Loucy (cell line): ENCODE results near the gene DIRAS1.
A peak's percentile ranks its signal among the peaks of the same experiment; 100 is the strongest.

Experiments used
- H2AFZ ChIP-seq: fragments of 200-600 bp; sonication (generic); 2 replicates; pipeline ENCODE4 v1.6.0; 2016; ENCODE audit warnings: antibody characterized with exemption, mild to moderate bottlenecking, low read length, moderate library complexity
- H3F3A ChIP-seq: fragments of 200-600 bp; 2 replicates; pipeline ENCODE4 v1.6.0; 2016; ENCODE audit warnings: antibody characterized with exemption, low read depth, mild to moderate bottlenecking
- H3K27me3 ChIP-seq: fragments of 200-600 bp; sonication (generic); 2 replicates; pipeline ENCODE4 v1.6.1; 2014; ENCODE audit warnings: low read length, mild to moderate bottlenecking; ENCODE audit not compliant: insufficient read depth, poor library complexity, severe bottlenecking
- H3K36me3 ChIP-seq: fragments of 200-600 bp; sonication (generic); 2 replicates; pipeline ENCODE4 v1.6.1; 2016; ENCODE audit warnings: low read length; ENCODE audit not compliant: insufficient read depth
- H3K4me1 ChIP-seq: fragments of 200-600 bp; sonication (generic); 2 replicates; pipeline ENCODE4 v1.5.1; 2014; ENCODE audit warnings: low read length, mild to moderate bottlenecking; ENCODE audit not compliant: insufficient read depth, poor library complexity, severe bottlenecking
- H3K4me2 ChIP-seq: fragments of 200-600 bp; sonication (generic); 2 replicates; pipeline ENCODE4 v1.6.0; 2014; ENCODE audit warnings: antibody characterized with exemption, low read length, low read depth, mild to moderate bottlenecking; ENCODE audit not compliant: poor library complexity, severe bottlenecking
- H3K4me3 ChIP-seq: fragments of 200-600 bp; sonication (generic); 2 replicates; pipeline ENCODE4 v1.5.1; 2014; ENCODE audit warnings: low read length, mild to moderate bottlenecking, mixed read lengths; ENCODE audit not compliant: poor library complexity, severe bottlenecking
- H3K79me2 ChIP-seq: fragments of 200-600 bp; sonication (generic); 2 replicates; pipeline ENCODE4 v1.6.1; 2014; ENCODE audit warnings: low read length; ENCODE audit not compliant: insufficient read depth
- H3K9ac ChIP-seq: fragments of 200-600 bp; sonication (generic); 2 replicates; pipeline ENCODE4 v1.6.0; 2014; ENCODE audit warnings: mild to moderate bottlenecking, low read depth, low read length, moderate library complexity; ENCODE audit not compliant: poor library complexity, severe bottlenecking
- H3K9me2 ChIP-seq: fragments of 200-600 bp; sonication (generic); replicated peaks from 2 replicates; pipeline ENCODE4 v1.6.1; 2016; ENCODE audit warnings: low read depth, low read length, mixed read lengths
- H3K9me3 ChIP-seq: fragments of 200-600 bp; sonication (generic); 2 replicates; pipeline ENCODE4 v1.6.1; 2014; ENCODE audit warnings: mild to moderate bottlenecking, antibody characterized with exemption, low read length, low read depth; ENCODE audit not compliant: insufficient read depth
- H4K20me1 ChIP-seq: fragments of 200-600 bp; sonication (generic); 2 replicates; pipeline ENCODE4 v1.6.0; 2014; ENCODE audit warnings: antibody characterized with exemption, low read length, mild to moderate bottlenecking; ENCODE audit not compliant: insufficient read depth, poor library complexity, severe bottlenecking
- EZH2phosphoT487 ChIP-seq: fragments of 200-600 bp; IDR thresholded peaks from 2 replicates; pipeline ENCODE4 v1.6.1; 2018; ENCODE audit warnings: antibody characterized with exemption, mild to moderate bottlenecking, moderate library complexity, borderline replicate concordance
- TF ChIP-seq, protein P1 (sequence below): fragments of 200-600 bp; sonication (generic); conservative IDR thresholded peaks from 2 replicates; pipeline ENCODE4 v1.5.1; 2014; ENCODE audit warnings: mild to moderate bottlenecking, antibody characterized with exemption, low read length

DIRAS1 gene

DNA sequence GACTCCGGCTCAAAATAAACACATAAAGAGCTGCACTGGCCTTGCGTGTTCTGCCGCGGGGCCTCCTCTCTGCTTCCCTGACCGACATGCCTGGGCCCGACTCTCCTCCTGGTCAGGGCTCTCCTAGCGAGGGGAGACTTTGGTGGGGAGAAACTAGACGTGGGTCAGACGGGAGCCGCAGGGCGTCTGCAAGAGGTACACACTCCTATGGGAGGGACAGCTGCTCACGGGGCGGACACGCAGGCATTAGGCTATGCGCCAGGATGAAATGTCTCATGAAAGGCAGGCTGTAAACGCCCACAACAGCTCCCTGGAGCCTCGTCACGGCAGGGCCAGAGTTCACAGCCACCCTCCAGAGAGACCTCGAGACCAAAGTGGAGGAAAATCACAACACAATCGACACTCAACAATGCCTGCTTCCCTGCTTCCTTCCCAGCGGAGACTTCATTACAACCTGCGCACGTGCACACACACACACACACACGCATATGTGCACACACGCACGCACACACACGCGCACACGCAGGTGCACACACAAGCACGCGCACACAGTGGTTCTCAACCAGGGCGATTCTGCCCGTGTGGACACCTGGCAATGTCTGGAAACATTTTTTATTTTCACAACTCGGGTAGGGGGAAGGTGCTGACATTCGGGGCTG, 12.9 kb upstream of the DIRAS1 start:
- Histone ChIP-seq H3K36me3 (peaks cover 59% of the 10 kb centered on the region; the same call in 1 of the 2 replicates), H4K20me1 (peaks cover 57% of the 10 kb centered on the region), H3K9ac (no peak overlapping the region), H3K79me2 (peaks cover 55% of the 10 kb centered on the region), H3K9me3 (peaks cover 5% of the 10 kb centered on the region; the same call in 1 of the 2 replicates), H2AFZ (no peak overlapping the region), H3K27me3 (no peaks in the 10 kb centered on the region), H3K9me2 (no peaks in the 10 kb centered on the region), H3K4me2 (peak overlapping the region; percentile 8), H3F3A (peaks cover 1% of the 10 kb centered on the region), H3K4me3 (no peak overlapping the region), H3K4me1 (peaks cover 17% of the 10 kb centered on the region)
- TF ChIP-seq EZH2phosphoT487, result no peak
- TF ChIP-seq, protein P1, sequence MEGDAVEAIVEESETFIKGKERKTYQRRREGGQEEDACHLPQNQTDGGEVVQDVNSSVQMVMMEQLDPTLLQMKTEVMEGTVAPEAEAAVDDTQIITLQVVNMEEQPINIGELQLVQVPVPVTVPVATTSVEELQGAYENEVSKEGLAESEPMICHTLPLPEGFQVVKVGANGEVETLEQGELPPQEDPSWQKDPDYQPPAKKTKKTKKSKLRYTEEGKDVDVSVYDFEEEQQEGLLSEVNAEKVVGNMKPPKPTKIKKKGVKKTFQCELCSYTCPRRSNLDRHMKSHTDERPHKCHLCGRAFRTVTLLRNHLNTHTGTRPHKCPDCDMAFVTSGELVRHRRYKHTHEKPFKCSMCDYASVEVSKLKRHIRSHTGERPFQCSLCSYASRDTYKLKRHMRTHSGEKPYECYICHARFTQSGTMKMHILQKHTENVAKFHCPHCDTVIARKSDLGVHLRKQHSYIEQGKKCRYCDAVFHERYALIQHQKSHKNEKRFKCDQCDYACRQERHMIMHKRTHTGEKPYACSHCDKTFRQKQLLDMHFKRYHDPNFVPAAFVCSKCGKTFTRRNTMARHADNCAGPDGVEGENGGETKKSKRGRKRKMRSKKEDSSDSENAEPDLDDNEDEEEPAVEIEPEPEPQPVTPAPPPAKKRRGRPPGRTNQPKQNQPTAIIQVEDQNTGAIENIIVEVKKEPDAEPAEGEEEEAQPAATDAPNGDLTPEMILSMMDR, result no peak

DNA sequence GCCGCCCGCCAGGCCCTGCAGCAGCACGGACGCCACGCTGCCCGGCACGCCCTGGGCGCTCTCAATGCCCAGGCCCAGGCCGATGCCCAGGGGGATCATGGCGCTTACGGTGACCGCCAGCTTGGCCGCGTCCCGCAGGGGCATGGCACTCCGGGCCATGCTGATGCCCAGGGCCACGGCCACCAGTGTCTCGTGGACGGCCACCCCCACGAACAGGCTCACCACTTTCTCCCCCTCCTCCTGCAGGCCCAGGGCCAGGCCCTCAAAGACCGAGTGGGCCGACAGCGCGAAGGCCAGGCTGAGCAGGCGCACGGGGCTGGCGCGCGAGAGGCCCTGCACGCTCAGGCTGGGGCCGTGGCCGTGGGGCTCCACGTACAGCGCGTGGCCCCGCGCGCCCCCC, 11.7 kb upstream of the DIRAS1 start:
- H3K27me3 ChIP-seq, result no peaks in the 10 kb centered on the region
- H2AFZ ChIP-seq, result no peak overlapping the region
- peaks cover 50% of the 10 kb centered on the region for H4K20me1 ChIP-seq
- H3K4me3 ChIP-seq, result no peak overlapping the region
- H3K79me2 ChIP-seq, result peaks cover 49% of the 10 kb centered on the region
- TF ChIP-seq EZH2phosphoT487, result no peak
- TF ChIP-seq, protein P1, result no peak
- peaks cover 5% of the 10 kb centered on the region; the same call in 1 of the 2 replicates for H3K9me3 ChIP-seq
- no peaks in the 10 kb centered on the region for H3F3A ChIP-seq
- no peaks in the 10 kb centered on the region for H3K9me2 ChIP-seq
- no peak overlapping the region for H3K4me2 ChIP-seq
- H3K36me3 ChIP-seq, result peaks cover 59% of the 10 kb centered on the region; the same call in 1 of the 2 replicates
- peaks cover 17% of the 10 kb centered on the region for H3K4me1 ChIP-seq
- H3K9ac ChIP-seq, result no peak overlapping the region

DNA sequence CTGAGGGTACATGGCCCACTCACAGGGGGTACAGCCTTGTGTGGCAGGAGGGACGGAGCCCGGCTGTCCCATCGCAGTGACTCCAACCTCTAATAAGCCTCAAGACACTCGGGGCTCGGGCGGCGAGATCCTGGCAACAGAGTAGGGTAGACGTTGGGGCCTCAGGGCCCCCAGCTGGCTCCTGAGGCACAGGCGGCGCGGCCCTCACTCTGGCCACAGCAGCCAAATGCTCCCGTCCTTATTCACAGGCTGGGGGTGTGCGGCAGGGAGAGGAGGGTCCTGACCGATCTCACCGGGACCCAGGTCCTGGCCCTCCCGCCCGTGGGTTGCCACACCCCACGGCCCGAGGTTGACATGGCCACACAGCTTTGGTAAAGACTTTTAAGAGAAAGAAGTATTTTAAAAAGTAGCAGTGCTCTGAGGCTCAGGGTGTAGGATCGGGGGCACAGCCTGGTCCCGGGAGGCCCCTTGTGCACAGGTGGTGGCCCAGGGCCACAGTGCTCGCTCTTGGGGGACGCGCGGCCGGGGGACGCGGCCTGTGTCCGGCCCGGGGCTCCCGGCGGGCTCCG, 11.1 kb upstream of the DIRAS1 start:
- Histone ChIP-seq H3K4me3 (no peak overlapping the region), H3K4me1 (peaks cover 17% of the 10 kb centered on the region), H3K27me3 (no peaks in the 10 kb centered on the region), H4K20me1 (peaks cover 44% of the 10 kb centered on the region), H3K79me2 (peaks cover 42% of the 10 kb centered on the region), H2AFZ (no peak overlapping the region), H3K36me3 (peaks cover 59% of the 10 kb centered on the region; the same call in 1 of the 2 replicates), H3K4me2 (no peak overlapping the region), H3K9me3 (peaks cover 5% of the 10 kb centered on the region; the same call in 1 of the 2 replicates), H3K9ac (no peak overlapping the region), H3K9me2 (no peaks in the 10 kb centered on the region), H3F3A (no peaks in the 10 kb centered on the region)
- TF ChIP-seq EZH2phosphoT487, result no peak
- TF ChIP-seq, protein P1, result no peak
